Astrocyte (in vitro differentiated cells and primary cell): Measurements from ENCODE around the gene TRAM1L1.

Source experiments
- EZH2 ChIP-seq: IDR thresholded peaks from 2 replicates; pipeline ENCODE4 v1.6.1; 2012; ENCODE audit warnings: mild to moderate bottlenecking, low read length, inconsistent platforms; ENCODE audit not compliant: insufficient read depth
- TF ChIP-seq, protein P1 (sequence below): IDR thresholded peaks from 2 replicates; pipeline ENCODE4 v1.5.1; 2011; ENCODE audit warnings: low read depth, mild to moderate bottlenecking, inconsistent platforms, low read length, moderate library complexity; ENCODE audit not compliant: insufficient read depth

DNA sequence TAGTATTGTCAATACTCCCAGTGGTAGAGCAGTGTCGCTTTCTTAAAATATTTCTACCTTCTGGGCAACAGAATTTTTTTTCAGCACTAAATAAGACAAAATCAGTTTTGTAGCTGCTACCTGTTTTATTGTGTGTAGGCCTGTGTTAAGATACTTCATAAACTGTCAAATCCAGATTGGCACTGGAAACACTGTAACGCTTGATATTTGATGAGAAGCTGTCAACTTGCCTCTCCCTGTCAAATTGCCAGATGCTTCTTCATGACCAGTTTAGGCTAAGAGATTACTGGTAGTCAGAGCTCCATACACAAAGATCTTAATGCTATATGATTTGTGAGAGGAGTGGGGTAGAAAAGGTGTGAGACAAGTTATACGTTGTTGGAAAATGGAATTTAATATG, 17.3 kb downstream of the TRAM1L1 start:
- TF ChIP-seq, protein P1, sequence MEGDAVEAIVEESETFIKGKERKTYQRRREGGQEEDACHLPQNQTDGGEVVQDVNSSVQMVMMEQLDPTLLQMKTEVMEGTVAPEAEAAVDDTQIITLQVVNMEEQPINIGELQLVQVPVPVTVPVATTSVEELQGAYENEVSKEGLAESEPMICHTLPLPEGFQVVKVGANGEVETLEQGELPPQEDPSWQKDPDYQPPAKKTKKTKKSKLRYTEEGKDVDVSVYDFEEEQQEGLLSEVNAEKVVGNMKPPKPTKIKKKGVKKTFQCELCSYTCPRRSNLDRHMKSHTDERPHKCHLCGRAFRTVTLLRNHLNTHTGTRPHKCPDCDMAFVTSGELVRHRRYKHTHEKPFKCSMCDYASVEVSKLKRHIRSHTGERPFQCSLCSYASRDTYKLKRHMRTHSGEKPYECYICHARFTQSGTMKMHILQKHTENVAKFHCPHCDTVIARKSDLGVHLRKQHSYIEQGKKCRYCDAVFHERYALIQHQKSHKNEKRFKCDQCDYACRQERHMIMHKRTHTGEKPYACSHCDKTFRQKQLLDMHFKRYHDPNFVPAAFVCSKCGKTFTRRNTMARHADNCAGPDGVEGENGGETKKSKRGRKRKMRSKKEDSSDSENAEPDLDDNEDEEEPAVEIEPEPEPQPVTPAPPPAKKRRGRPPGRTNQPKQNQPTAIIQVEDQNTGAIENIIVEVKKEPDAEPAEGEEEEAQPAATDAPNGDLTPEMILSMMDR: no peak
- no peak for TF ChIP-seq EZH2
